HepG2 (cell line): Measurements from ENCODE around the gene RHBDL1.

ENCODE experiments used
- ATF2 ChIP-seq: sonication (generic); formaldehyde crosslinking; IDR thresholded peaks from 2 replicates; pipeline ENCODE4 v1.4.0; 2020; ENCODE audit warnings: missing genetic modification reagents
- ZNF331 ChIP-seq: sonication (generic); formaldehyde crosslinking; IDR thresholded peaks from 2 replicates; pipeline ENCODE4 v1.4.0; 2020; ENCODE audit warnings: missing genetic modification reagents
- ZNF597 ChIP-seq: sonication (generic); formaldehyde crosslinking; IDR thresholded peaks from 2 replicates; pipeline ENCODE4 v1.5.0; 2020; ENCODE audit warnings: missing genetic modification reagents

DNA sequence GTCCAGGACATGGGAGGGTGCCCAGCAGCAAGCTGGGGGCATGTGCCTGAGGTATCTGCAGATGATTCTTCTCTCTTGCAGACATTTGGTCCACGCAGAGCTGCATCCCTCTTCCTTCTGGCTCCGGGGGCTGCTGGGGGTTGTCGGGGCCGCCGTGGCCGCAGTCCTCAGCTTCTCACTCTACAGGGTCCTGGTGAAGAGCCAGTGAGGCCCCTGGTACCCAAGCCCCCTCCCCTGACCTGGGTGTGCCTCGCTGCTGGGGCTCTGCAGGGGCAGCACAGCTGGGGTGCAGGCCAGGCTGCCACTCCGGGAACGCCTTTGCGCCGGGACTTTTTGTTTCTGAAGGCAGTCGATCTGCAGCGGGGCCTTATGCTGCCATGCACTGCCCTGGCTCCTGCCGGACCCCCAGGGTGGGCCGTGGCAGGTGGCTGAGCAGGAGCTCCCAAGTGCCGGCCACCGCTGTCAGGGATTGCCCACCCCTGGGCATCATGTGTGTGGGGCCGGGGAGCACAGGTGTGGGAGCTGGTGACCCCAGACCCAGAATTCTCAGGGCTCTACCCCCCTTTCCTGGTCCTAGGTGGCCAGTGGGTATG is 2.0 kb upstream of the RHBDL1 start:
- TF ChIP-seq ATF2 (CRISPR knock-in tag): no peak
- no peak for TF ChIP-seq ZNF597
- no peak for TF ChIP-seq ZNF331 (CRISPR knock-in tag)
